PC-3 (cell line): ENCODE results near the gene BCAS3.

Experiments
- CTCF ChIP-seq: fragments of 300-600 bp; sonication (generic); conservative IDR thresholded peaks from 2 replicates; pipeline ENCODE4 v1.5.1; 2017; ENCODE audit warnings: antibody characterized with exemption, low read depth, mild to moderate bottlenecking, low read length
- EZH2 ChIP-seq: fragments of 300-600 bp; sonication (generic); IDR thresholded peaks from one replicate; pipeline ENCODE4 v1.6.1; 2017; ENCODE audit warnings: antibody characterized with exemption, mild to moderate bottlenecking, low read length; ENCODE audit not compliant: unreplicated experiment
- EZH2phosphoT487 ChIP-seq: fragments of 300-600 bp; sonication (generic); IDR thresholded peaks from 2 replicates; pipeline ENCODE4 v1.6.1; 2018; ENCODE audit warnings: mild to moderate bottlenecking, antibody characterized with exemption, low read length, borderline replicate concordance

DNA sequence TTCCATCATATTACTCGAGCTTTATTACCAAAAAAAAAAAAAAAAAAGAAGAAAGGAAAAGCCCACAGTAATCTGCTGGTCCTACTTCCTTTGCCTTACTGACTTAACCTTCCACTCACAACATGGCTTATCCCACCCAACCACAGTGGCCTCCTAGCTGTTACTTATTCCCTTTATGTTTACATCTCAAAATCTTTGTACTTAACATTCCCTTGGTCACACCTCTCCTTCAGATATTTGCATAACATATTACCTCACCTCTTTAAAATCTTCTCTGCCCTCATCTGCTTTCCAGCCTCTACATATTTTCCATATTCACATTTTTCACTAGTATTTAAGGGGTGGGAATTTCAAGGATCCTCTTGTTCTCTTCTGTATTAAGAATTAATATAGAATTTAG, 395.0 kb downstream of the BCAS3 start:
- TF ChIP-seq EZH2phosphoT487 (no peak), CTCF (no peak), EZH2 (no peak)
